ENCODE data around the gene GPR157. TPM values are rescaled to one million over a fixed set of nuclear protein-coding genes. Genes with fewer than 3 reads are reported as not detected.
A peak's percentile ranks its signal among the peaks of the same experiment; 100 is the strongest.

GPR157 gene
- total and polyA plus RNA-seq, 2 of the 13 experiments (the other 11 are each of a cell fraction or from before 2014, with no cell fraction given), result 10.1 to 19.2 TPM

- no peak for TF ChIP-seq PBX2 (CRISPR knock-in tag; IDR thresholded peaks at IDR 0.05)
- TF ChIP-seq ZNF83 (CRISPR knock-in tag; IDR thresholded peaks at IDR 0.05; ENCODE audit: borderline replicate concordance), result no peak
- no peak for TF ChIP-seq HNF4A (CRISPR knock-in tag; IDR thresholded peaks at IDR 0.05)
- TF ChIP-seq PTBP1 (IDR thresholded peaks at IDR 0.05; ENCODE audit: low read depth, low read length, poor library complexity, severe bottlenecking), result no peak
- no peak for TF ChIP-seq RBFOX2 (IDR thresholded peaks at IDR 0.05; ENCODE audit: low read depth, low read length)
- TF ChIP-seq ZNF333 (CRISPR knock-in tag; IDR thresholded peaks at IDR 0.05; ENCODE audit: borderline replicate concordance), result no peak
- no peak for TF ChIP-seq SIX1 (CRISPR knock-in tag; IDR thresholded peaks at IDR 0.05; ENCODE audit: borderline replicate concordance)
- no peak for TF ChIP-seq HDAC2 (CRISPR knock-in tag; IDR thresholded peaks at IDR 0.05)
Observed at GRCh38 chr1:9079988-9080704, 48.8 kb downstream of the GPR157 start (continued).

- H3K4me3 ChIP-seq (replicated peaks in 1 of 3; ENCODE audit: insufficient read depth in 1 of 3, low read depth in 2 of 3, low read length in 3 of 3), result no peak overlapping the region
- no peaks in the 10 kb centered on the region for H3K36me3 ChIP-seq (replicated peaks in 1 of 2; ENCODE audit: control insufficient read depth in 1 of 2, insufficient read depth in 2 of 2, low read length in 2 of 2)
- WGBS (ENCODE audit: low lambda C conversion rate), result 36% methylated on average over 19 of the region's 19 CpGs
- in situ Hi-C loops (cut with HindIII; ENCODE audit: extremely low pct_ligation_motif_present, low pct_unique_long_range_greater_than_20kb) (no loop called here), intact Hi-C loops (cut with micrococcal nuclease; ENCODE audit: unreplicated experiment) (no loop called here)
- ChIA-PET POLR2A (no interaction called here), CTCF (ENCODE audit: low intra/inter-chr PET ratio, low total read pairs) (no interaction called here)
- peaks cover 0 to 30% of the 10 kb centered on the region in 2 experiments; a peak in 3 of 5 replicates for H3K27me3 ChIP-seq (ENCODE audit: control insufficient read depth in 1 of 2, insufficient read depth in 2 of 2, low read length in 2 of 2)
- no TSS peak for BruUV-seq (replicated peaks)
- H3K9ac ChIP-seq (ENCODE audit: insufficient read depth, low read depth, low read length), result no peak overlapping the region
- no peaks in the 10 kb centered on the region for H3K9me3 ChIP-seq (ENCODE audit: low read length)
- no peak overlapping the region for H3K4me2 ChIP-seq (ENCODE audit: low read depth, low read length)
- TF ChIP-seq BHLHE40 (IDR thresholded peaks at IDR 0.05; ENCODE audit: low read length) (0 out of 2 replicates have a peak, but pooled peaks have one; percentile 18), E2F1 (CRISPR knock-in tag; IDR thresholded peaks at IDR 0.05) (no peak)
- no peaks in the 10 kb centered on the region for H3K79me2 ChIP-seq (ENCODE audit: insufficient read depth, low read length)
- ATAC-seq (no peak), DNase-seq (ENCODE audit: low spot score) (no peak), FAIRE-seq (no peak)
- H2AFZ ChIP-seq (ENCODE audit: low read length), result no peak overlapping the region
- no peaks in the 10 kb centered on the region for H4K20me1 ChIP-seq (ENCODE audit: insufficient read depth, low read length)
- H3K27ac ChIP-seq (ENCODE audit: extremely low read length, insufficient read depth, low read length), result no peak overlapping the region
- peaks cover 25% of the 10 kb centered on the region for H3K4me1 ChIP-seq (ENCODE audit: insufficient read depth, low read length)
Observed at GRCh38 chr1:9078752-9079500, 50.0 kb downstream of the GPR157 start.

All from HepG2 (cell line).